ENCODE measurements around the gene NME3. TPM values are rescaled to one million over a fixed set of nuclear protein-coding genes. Genes with fewer than 3 reads are reported as not detected.

Gene NME3
- total RNA-seq, 1 experiment from 2014 or later: 86.8 TPM

GRCh38 chr16:1745900-1746692 is 25.2 kb downstream of the NME3 start:
- no peak for DNase-seq (ENCODE audit: low spot score)
- CTCF ChIA-PET: interaction anchor here (0.5 to 1.1 kb wide), 2 partner anchors 40 to 202 kb away, joined by 3 to 4 read pairs; partner anchors contain the start of gene MAPK8IP3

GRCh38 chr16:1745181-1745899 is 26.0 kb downstream of the NME3 start:
- ChIA-PET CTCF (interaction anchor here (0.5 to 1.1 kb wide), 2 partner anchors 39 to 201 kb away, joined by 3 to 4 read pairs; partner anchors contain the start of gene MAPK8IP3), POLR2A (no interaction called here)
- TF ChIP-seq AFF4 (CRISPR knock-in tag; IDR thresholded peaks at IDR 0.05; ENCODE audit: borderline replicate concordance) (no peak), RORB (CRISPR knock-in tag; IDR thresholded peaks at IDR 0.05) (no peak), ZNF532 (CRISPR knock-in tag; IDR thresholded peaks at IDR 0.05; ENCODE audit: borderline replicate concordance) (no peak), ZBTB43 (CRISPR knock-in tag; IDR thresholded peaks at IDR 0.05) (no peak), CBFB (CRISPR knock-in tag; IDR thresholded peaks at IDR 0.05; ENCODE audit: low read depth) (no peak), ZBTB21 (CRISPR knock-in tag; IDR thresholded peaks at IDR 0.05; ENCODE audit: borderline replicate concordance) (no peak), NR1H2 (CRISPR knock-in tag; IDR thresholded peaks at IDR 0.05) (no peak), MYBL2 (CRISPR knock-in tag; IDR thresholded peaks at IDR 0.05) (no peak), KAT7 (CRISPR knock-in tag; IDR thresholded peaks at IDR 0.05; ENCODE audit: borderline replicate concordance) (no peak), SP1 (CRISPR knock-in tag; conservative IDR thresholded peaks at IDR 0.05) (no peak), ZNF423 (CRISPR knock-in tag; IDR thresholded peaks at IDR 0.05) (no peak), ZNF281 (CRISPR knock-in tag; IDR thresholded peaks at IDR 0.05) (no peak), ZNF232 (CRISPR knock-in tag; IDR thresholded peaks at IDR 0.05) (no peak), FOXJ3 (CRISPR knock-in tag; IDR thresholded peaks at IDR 0.05; ENCODE audit: borderline replicate concordance) (no peak)
- no peaks in the 10 kb centered on the region for H3K27me3 Mint-ChIP-seq (ENCODE audit: low read depth)
- no peak overlapping the region for H3K4me3 Mint-ChIP-seq
- no peak overlapping the region for H3K27ac Mint-ChIP-seq
- no peaks in the 10 kb centered on the region for H3K4me1 Mint-ChIP-seq
- no peak for ATAC-seq
- no peaks in the 10 kb centered on the region for H3K9me3 Mint-ChIP-seq
- no peak for DNase-seq (ENCODE audit: low spot score)
- H3K36me3 Mint-ChIP-seq: peaks cover 4% of the 10 kb centered on the region

More at GRCh38 chr16:1745900-1746692, 25.2 kb downstream of the NME3 start:
- Mint-ChIP-seq H3K36me3 (peaks cover 4% of the 10 kb centered on the region), H3K27me3 (ENCODE audit: low read depth) (no peaks in the 10 kb centered on the region), H3K4me1 (no peaks in the 10 kb centered on the region), H3K27ac (no peak overlapping the region), H3K4me3 (no peak overlapping the region), H3K9me3 (no peaks in the 10 kb centered on the region)
- no peak for TF ChIP-seq ZMAT4 (CRISPR knock-in tag; IDR thresholded peaks at IDR 0.05)
- POLR2A ChIA-PET: no interaction called here
- ATAC-seq: no peak
